Putamen (tissue), 1 donor: ENCODE data around the gene MS4A6A.

Experiments used
- DNase-seq: peaks from one replicate; pipeline ENCODE4 v3.0.0-alpha.2; 2016; ENCODE audit warnings: low spot score

The MS4A6A gene

DNA sequence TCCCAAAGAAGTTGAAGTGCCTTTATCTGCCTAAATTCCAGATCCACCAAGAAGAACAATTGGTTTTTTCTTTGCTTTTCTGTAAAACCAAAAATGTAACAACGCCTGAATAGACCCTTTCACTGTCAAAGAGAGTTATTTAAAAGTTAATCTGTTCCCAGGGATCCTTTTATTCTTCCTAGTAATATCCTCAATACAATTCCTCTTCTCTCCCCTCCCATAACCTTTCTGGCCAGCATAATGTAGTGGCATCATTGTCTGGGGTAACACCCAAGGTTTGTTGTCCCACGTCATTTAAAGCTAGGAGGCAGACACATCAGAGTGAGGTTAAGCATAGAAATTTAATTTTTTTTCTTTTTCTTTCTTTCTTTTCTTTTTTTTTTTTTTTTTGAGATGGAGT, 54.5 kb downstream of the MS4A6A start:
- DNase-seq: no peak

- DNase-seq: no peak
Observed at GRCh38 chr11:60127311-60127811, 55.5 kb downstream of the MS4A6A start.

DNA sequence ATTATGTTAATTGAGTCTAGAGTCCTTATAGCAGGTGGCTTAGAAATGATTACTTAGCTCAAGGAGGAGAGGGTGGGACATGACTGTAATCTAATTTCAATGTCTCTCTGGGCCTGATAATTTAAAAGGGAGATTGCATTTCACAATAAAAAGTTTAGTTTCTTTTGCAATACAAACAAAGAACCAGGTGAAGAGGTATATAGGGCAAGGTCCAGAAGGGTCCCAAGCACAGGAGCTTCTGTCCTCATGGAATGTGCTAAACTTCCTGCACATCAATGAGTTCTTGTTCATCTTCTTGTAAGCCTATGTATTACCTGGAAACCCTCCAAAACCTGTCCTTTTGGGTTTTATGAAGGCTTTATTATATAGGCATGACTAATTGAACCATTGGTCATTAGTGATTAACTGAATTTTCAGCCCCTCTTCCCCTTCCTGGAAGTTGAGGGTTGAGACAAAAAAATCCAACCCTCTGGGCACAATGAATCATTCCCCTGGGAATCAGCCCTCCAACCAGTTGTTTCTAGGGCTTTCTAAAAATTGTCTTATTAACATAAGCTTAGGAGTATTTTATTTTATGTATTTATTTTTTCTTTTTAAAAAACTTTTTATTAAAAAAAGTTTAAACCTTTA, 56.8 kb downstream of the MS4A6A start:
- DNase-seq: no peak

DNA sequence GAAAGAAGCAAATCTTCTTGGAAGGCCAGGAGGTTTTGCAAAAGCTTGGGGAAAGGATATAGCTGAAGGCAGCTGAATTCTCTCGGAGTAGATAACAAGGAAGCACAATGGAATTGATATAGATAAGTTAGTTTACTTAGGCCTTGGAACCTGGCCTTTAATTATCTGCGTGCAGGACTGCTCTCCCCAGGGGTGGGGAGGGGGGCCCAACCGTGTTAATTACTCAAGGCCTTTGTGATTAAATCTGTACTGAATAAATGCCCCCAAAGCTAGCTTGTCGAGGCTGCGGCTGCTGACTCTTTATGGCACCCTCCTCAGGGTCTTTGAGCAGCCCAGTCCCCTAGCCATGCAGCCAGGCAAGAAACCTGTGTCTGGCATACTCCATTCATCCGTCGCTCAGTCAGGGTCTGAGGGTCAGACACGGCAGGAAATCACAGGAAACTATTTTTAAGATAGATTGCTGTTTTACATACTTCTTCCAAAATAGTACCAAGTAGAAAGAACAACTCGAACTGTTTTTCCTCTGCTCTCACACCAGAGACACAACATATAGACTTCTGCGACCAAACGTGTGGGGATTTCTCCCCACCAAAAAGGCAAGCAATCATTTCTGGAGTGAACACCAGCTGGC, 58.0 kb downstream of the MS4A6A start:
- no peak for DNase-seq
